OCI-LY7 (cell line): Measurements from ENCODE around the gene BTD. TPM values are rescaled to one million over a fixed set of nuclear protein-coding genes. Genes with fewer than 3 reads are reported as not detected.
"Not testable (repeated sequence)": the region's sequence is repeated elsewhere in the genome, so short reads cannot be mapped to it uniquely, and the experiment has no call there.

ENCODE experiments used
- BruUV-seq: library from RNA; stranded (reverse); fragments of 400-500 nt; replicated peaks from 2 replicates; lab custom pipeline; 2021; lab: Mats Ljungman, UMichigan
- CTCF ChIA-PET: fragments of 300-600 bp; sonication (Branson Sonifier 250); formaldehyde crosslinking; loops from one replicate; lab custom pipeline; 2022; ENCODE audit warnings: antibody characterized with exemption; ENCODE audit not compliant: unreplicated experiment; lab: Charles Lee
- POLR2A ChIA-PET: fragments of 300-600 bp; sonication (Branson Sonifier 250); formaldehyde crosslinking; loops from one replicate; lab custom pipeline; 2022; ENCODE audit warnings: antibody characterized with exemption; lab: Charles Lee
- DNase-seq: peaks from one replicate; pipeline ENCODE4 v3.0.0-alpha.2; 2015; ENCODE audit warnings: low spot score
- H2AFZ ChIP-seq: fragments of 200-600 bp; sonication (generic), shearing (Covaris generic); 2 replicates; pipeline ENCODE4 v1.6.1; 2014; ENCODE audit warnings: mild to moderate bottlenecking, antibody characterized with exemption, low read length, moderate library complexity
- H3K27ac ChIP-seq: fragments of 200-600 bp; sonication (generic); 2 replicates; pipeline ENCODE4 v1.5.1; 2014; ENCODE audit warnings: mixed run types, low read depth, mild to moderate bottlenecking, moderate library complexity, low read length, inconsistent platforms; ENCODE audit not compliant: poor library complexity, severe bottlenecking
- H3K36me3 ChIP-seq: fragments of 200-600 bp; sonication (generic); 2 replicates; pipeline ENCODE4 v1.6.1; 2014; ENCODE audit warnings: mild to moderate bottlenecking, antibody characterized with exemption, low read length, moderate library complexity, mixed read lengths; ENCODE audit not compliant: insufficient read depth
- H3K4me1 ChIP-seq: fragments of 200-600 bp; sonication (generic); 2 replicates; pipeline ENCODE4 v1.5.1; 2014; ENCODE audit warnings: mild to moderate bottlenecking, low read length; ENCODE audit not compliant: insufficient read depth, poor library complexity, severe bottlenecking
- H3K4me2 ChIP-seq: fragments of 200-600 bp; sonication (generic); 2 replicates; pipeline ENCODE4 v1.6.1; 2014; ENCODE audit warnings: mild to moderate bottlenecking, low read length
- H3K4me3 ChIP-seq: fragments of 200-600 bp; sonication (generic); 2 replicates; pipeline ENCODE4 v1.5.1; 2014; ENCODE audit warnings: mild to moderate bottlenecking, low read depth, low read length; ENCODE audit not compliant: poor library complexity, severe bottlenecking
- H3K79me2 ChIP-seq: fragments of 200-600 bp; sonication (generic); 2 replicates; pipeline ENCODE4 v1.6.1; 2016; ENCODE audit warnings: low read depth, mild to moderate bottlenecking, low read length, moderate library complexity, mixed read lengths; ENCODE audit not compliant: insufficient read depth
- H3K9me2 ChIP-seq: fragments of 200-600 bp; sonication (generic); 2 replicates; pipeline ENCODE4 v1.6.1; 2016; ENCODE audit warnings: mild to moderate bottlenecking, low read length, mixed read lengths; ENCODE audit not compliant: insufficient read depth
- H3K9me3 ChIP-seq: fragments of 200-600 bp; sonication (generic); 2 replicates; pipeline ENCODE4 v1.6.1; 2014; ENCODE audit warnings: mild to moderate bottlenecking, mixed run types, low read length, mixed read lengths
- H4K20me1 ChIP-seq: fragments of 200-600 bp; sonication (generic); 2 replicates; pipeline ENCODE4 v1.6.1; 2014; ENCODE audit warnings: mild to moderate bottlenecking, antibody characterized with exemption, low read length, moderate library complexity, mixed read lengths; ENCODE audit not compliant: insufficient read depth
- CTCF ChIP-seq: fragments of 200-600 bp; sonication (generic); conservative IDR thresholded peaks from 2 replicates; pipeline ENCODE4 v1.5.1; 2014; ENCODE audit warnings: mild to moderate bottlenecking, antibody characterized with exemption, low read length, moderate library complexity, mixed read lengths
- EZH2phosphoT487 ChIP-seq: fragments of 200-600 bp; sonication (generic); IDR thresholded peaks from 2 replicates; pipeline ENCODE4 v1.6.1; 2018; ENCODE audit warnings: low read depth, borderline replicate concordance, mild to moderate bottlenecking, mixed run types, antibody characterized with exemption, low read length, moderate library complexity, mixed read lengths
- intact Hi-C: fragments of 100-400 bp; cut with micrococcal nuclease; formaldehyde crosslinking; loops from one replicate; pipeline ENCODE4 v1.10.0; 2022; ENCODE audit not compliant: unreplicated experiment
- total RNA-seq, 2 experiments: library from RNA; depleted of rRNA in 1 of 2; stranded (reverse); fragments of >200 nt in 1 of 2; shearing (Covaris generic) in 1 of 2; gene quantifications; 2 replicates each; pipeline ENCODE4 v1.2.3, GENCODE V29; 2014 to 2022

Gene BTD
- total RNA-seq, 2 experiments from 2014 or later: 4.2 to 6.0 TPM

- H3K4me2 ChIP-seq: no peak overlapping the region
- H3K9me3 ChIP-seq: 0 out of 2 replicates have a peak, but pooled peaks cover 7% of the 10 kb centered on the region
- H3K36me3 ChIP-seq: peaks cover 53% of the 10 kb centered on the region
- BruUV-seq: no TSS peak
- ChIA-PET CTCF (no interaction called here), POLR2A (interaction anchor here (0.6 kb wide), 1 partner anchor 639 kb away, joined by 3 read pairs; no protein-coding TSS in a partner anchor)
- no peaks in the 10 kb centered on the region for H4K20me1 ChIP-seq
- TF ChIP-seq EZH2phosphoT487 (no peak), CTCF (no peak)
- no peak overlapping the region for H3K27ac ChIP-seq
- H3K9me2 ChIP-seq: no peaks in the 10 kb centered on the region
- peaks cover 10% of the 10 kb centered on the region for H3K4me1 ChIP-seq
- peaks cover 7% of the 10 kb centered on the region; the same call in 1 of the 2 replicates for H3K79me2 ChIP-seq
- H2AFZ ChIP-seq: no peak overlapping the region
- no peak overlapping the region for H3K4me3 ChIP-seq
- DNase-seq: no peak
- intact Hi-C loops: no loop called here
These were observed 5.6 kb upstream of the BTD start for GRCh38 chr3:15595955-15596354.

DNA sequence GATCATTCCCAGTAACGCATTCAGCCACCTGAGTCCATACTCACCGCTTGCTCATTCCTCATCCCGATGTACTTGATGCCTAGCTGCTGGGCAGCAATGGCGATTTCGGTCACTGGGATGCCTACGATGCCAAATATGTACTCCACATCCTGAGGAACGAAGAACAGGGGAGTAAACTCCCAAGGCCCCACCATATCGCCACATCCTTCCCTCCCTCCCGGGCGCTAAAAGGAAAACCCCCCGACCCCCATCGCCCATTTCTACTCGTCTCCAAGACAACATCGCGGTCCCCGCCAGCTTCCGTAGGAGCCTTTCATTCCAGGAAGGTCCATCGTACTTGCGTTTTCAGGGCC, 523 bp upstream of the BTD start:
- no TSS peak for BruUV-seq
- Histone ChIP-seq H2AFZ (peak overlapping the region; percentile 91), H3K4me3 (peak overlapping the region; percentile 83), H3K79me2 (peaks cover 8% of the 10 kb centered on the region; the same call in 1 of the 2 replicates), H3K36me3 (peaks cover 35% of the 10 kb centered on the region), H3K9me3 (peaks cover 4% of the 10 kb centered on the region; the same call in 1 of the 2 replicates), H3K4me1 (peaks cover 15% of the 10 kb centered on the region), H3K27ac (peak overlapping the region; percentile 75), H4K20me1 (no peaks in the 10 kb centered on the region), H3K4me2 (peak overlapping the region; percentile 91), H3K9me2 (no peaks in the 10 kb centered on the region)
- POLR2A ChIA-PET: interaction anchor here (0.6 to 1.4 kb wide), 5 partner anchors 10 to 1246 kb away, joined by 3 to 6 read pairs (median 3); no protein-coding TSS in a partner anchor
- no peak for DNase-seq
- CTCF ChIA-PET: interaction anchor here (0.5 kb wide), 1 partner anchor 113 kb away, joined by 3 read pairs; no protein-coding TSS in a partner anchor
- TF ChIP-seq CTCF (no peak), EZH2phosphoT487 (no peak)
- intact Hi-C loops: loop anchor here (2.0 kb wide), 1 partner anchor 174 kb away; the partner anchor contains the start of genes EAF1 and METTL6

- CTCF ChIA-PET: no interaction called here
- Histone ChIP-seq H3K27ac (peak overlapping the region; percentile 75), H2AFZ (peak overlapping the region; percentile 91), H3K9me3 (peaks cover 4% of the 10 kb centered on the region; the same call in 1 of the 2 replicates), H3K4me3 (peak overlapping the region; percentile 83), H4K20me1 (no peaks in the 10 kb centered on the region), H3K36me3 (peaks cover 25% of the 10 kb centered on the region), H3K4me1 (peaks cover 15% of the 10 kb centered on the region), H3K4me2 (peak overlapping the region; percentile 82), H3K9me2 (no peaks in the 10 kb centered on the region), H3K79me2 (peaks cover 8% of the 10 kb centered on the region; the same call in 1 of the 2 replicates)
- intact Hi-C loops: no loop called here
- POLR2A ChIA-PET: interaction anchor here (0.9 to 1.4 kb wide), 2 partner anchors 13 to 220 kb away, joined by 3 to 4 read pairs; no protein-coding TSS in a partner anchor
- TF ChIP-seq CTCF (no peak), EZH2phosphoT487 (no peak)
- no peak for DNase-seq
- TSS peak; percentile 97 for BruUV-seq
These were observed 596 bp downstream of the BTD start for GRCh38 chr3:15602146-15602536.

GRCh38 chr3:15602816-15603215, 1.3 kb downstream of the BTD start:
- H3K79me2 ChIP-seq, H4K20me1 ChIP-seq, H3K9me3 ChIP-seq, H3K27ac ChIP-seq, H3K9me2 ChIP-seq, H2AFZ ChIP-seq, CTCF ChIA-PET, BruUV-seq, intact Hi-C loops, POLR2A ChIA-PET: not testable (repeated sequence)
- H3K36me3 ChIP-seq: peaks cover 18% of the 10 kb centered on the region
- peaks cover 15% of the 10 kb centered on the region for H3K4me1 ChIP-seq
- H3K4me3 ChIP-seq: peak overlapping the region; percentile 83
- peak; percentile 1 for DNase-seq
- peak overlapping the region; percentile 82 for H3K4me2 ChIP-seq
